Renal cortex interstitium (tissue), 15 donors: Measurements from ENCODE around the gene PCDHB6. TPM values are rescaled to one million over a fixed set of nuclear protein-coding genes. Genes with fewer than 3 reads are reported as not detected.
"Not testable (repeated sequence)": the region's sequence is repeated elsewhere in the genome, so short reads cannot be mapped to it uniquely, and the experiment has no call there.

Experiments
- DNase-seq, 11 donors: peaks; one replicate each; pipeline ENCODE4 v3.0.0-alpha.2; 2013; ENCODE audit warnings: low read depth in 9 of 11, low spot score in 4 of 11; ENCODE audit errors: extremely low read depth in 1 of 11
- long read RNA-seq, 16 experiments: transcript quantifications; one replicate each; lab custom pipeline, GENCODE V29; 2026
- polyA plus RNA-seq, 3 donors: library from polyadenylated mRNA; unstranded; fragments of 120-200 nt; gene quantifications; one replicate each; pipeline ENCODE4 v1.2.1, GENCODE V29; 2013; ENCODE audit not compliant: insufficient read length in 3 of 3

PCDHB6 gene
- 1 to 10 TPM; 2.4 to 3.2 (median 3.0) TPM for polyA plus RNA-seq
- long read RNA-seq, donor 1, partial matches to known transcripts = 0 of 2 reads
- long read RNA-seq, donor 1, other reads (novel, unspliced or antisense) = 0 of 2 reads
- long read RNA-seq, donor 2, partial matches to known transcripts = 0 of 1 reads
- long read RNA-seq, donor 2, other reads (novel, unspliced or antisense) = 0 of 1 reads
- long read RNA-seq, donor 3, partial matches to known transcripts = 0 of 1 reads
- long read RNA-seq, donor 3, other reads (novel, unspliced or antisense) = 0 of 1 reads
- long read RNA-seq, donor 4, partial matches to known transcripts = 0 of 1 reads
- long read RNA-seq, donor 4, other reads (novel, unspliced or antisense) = 0 of 1 reads
- long read RNA-seq, donor 5 = 0 reads
- long read RNA-seq, donor 6, transcript PCDHB6-201 (1 exons, 3,266 nt) = major isoform, 5 of 5 reads
- long read RNA-seq, donor 6, partial matches to known transcripts = 0 of 5 reads
- long read RNA-seq, donor 6, other reads (novel, unspliced or antisense) = 0 of 5 reads
- long read RNA-seq, donor 7, partial matches to known transcripts = 0 of 2 reads
- long read RNA-seq, donor 7, other reads (novel, unspliced or antisense) = 0 of 2 reads
- long read RNA-seq, donor 8 = 0 reads
- long read RNA-seq, donor 9, partial matches to known transcripts = 0 of 3 reads
- long read RNA-seq, donor 9, other reads (novel, unspliced or antisense) = 0 of 3 reads
- long read RNA-seq, donor 10, partial matches to known transcripts = 0 of 3 reads
- long read RNA-seq, donor 10, other reads (novel, unspliced or antisense) = 0 of 3 reads
- long read RNA-seq, donor 11 = 0 reads
- long read RNA-seq, donor 12 = 0 reads
- long read RNA-seq, donor 13 = 0 reads
- long read RNA-seq, donor 14, partial matches to known transcripts = 0 of 2 reads
- long read RNA-seq, donor 14, other reads (novel, unspliced or antisense) = 0 of 2 reads
- long read RNA-seq, donor 15, partial matches to known transcripts = 0 of 1 reads
- long read RNA-seq, donor 15, other reads (novel, unspliced or antisense) = 0 of 1 reads
- long read RNA-seq, donor 16, partial matches to known transcripts = 0 of 1 reads
- long read RNA-seq, donor 16, other reads (novel, unspliced or antisense) = 0 of 1 reads

- peak in 2 of 11 donors; percentile 9 to 39 for DNase-seq
Measured at GRCh38 chr5:141149812-141150211, at the start of gene PCDHB6. PCDHB6 (plus strand) TSS chr5:141150057; CDS start chr5:141150258, 201 bp downstream.

DNA sequence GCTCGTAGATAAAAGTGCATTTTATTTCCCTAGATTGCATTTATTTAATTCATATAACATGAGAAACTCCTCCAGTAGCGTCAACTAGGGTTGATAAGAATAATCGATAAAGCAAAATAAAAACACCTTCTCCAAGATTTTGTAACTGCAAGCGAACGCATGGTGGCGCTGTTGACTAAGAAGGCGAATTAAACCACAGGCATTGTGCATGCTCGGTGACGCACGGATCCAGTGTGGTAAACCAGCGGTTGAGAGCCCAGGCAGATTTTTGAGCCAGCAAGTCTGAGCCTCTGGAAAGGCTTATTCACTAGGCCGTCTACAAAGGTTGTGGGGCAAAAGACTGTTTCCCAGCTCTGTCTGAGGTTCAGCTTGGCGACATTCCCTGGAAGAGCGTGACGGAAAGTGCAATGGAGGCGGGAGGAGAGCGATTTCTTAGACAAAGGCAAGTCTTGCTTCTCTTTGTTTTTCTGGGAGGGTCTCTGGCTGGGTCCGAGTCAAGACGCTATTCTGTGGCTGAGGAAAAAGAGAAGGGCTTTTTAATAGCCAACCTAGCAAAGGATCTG lies 49.5 kb upstream of the PCDHB6 start, which contains the start of gene PCDHB3:
Gene PCDHB3 (plus strand): TSS at position 231 of the 563 bp plus-strand sequence. CDS start 177 bp downstream, at position 408.
- peak in 3 of 11 donors; percentile 9 to 24 (median 11) for DNase-seq

DNA sequence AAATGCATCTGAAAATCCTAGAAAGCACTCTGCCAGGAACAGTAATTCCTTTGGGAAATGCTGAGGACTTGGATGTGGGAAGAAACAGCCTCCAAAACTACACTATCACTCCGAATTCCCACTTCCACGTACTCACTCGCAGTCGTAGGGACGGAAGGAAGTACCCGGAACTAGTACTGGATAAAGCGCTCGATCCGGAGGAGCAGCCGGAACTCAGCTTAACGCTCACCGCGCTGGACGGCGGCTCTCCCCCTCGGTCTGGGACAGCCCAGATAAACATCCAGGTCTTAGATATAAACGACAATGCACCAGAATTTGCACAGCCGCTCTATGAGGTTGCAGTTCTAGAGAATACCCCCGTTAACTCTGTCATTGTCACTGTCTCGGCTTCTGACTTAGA lies 48.8 kb upstream of the PCDHB6 start:
- no peak for DNase-seq

DNA sequence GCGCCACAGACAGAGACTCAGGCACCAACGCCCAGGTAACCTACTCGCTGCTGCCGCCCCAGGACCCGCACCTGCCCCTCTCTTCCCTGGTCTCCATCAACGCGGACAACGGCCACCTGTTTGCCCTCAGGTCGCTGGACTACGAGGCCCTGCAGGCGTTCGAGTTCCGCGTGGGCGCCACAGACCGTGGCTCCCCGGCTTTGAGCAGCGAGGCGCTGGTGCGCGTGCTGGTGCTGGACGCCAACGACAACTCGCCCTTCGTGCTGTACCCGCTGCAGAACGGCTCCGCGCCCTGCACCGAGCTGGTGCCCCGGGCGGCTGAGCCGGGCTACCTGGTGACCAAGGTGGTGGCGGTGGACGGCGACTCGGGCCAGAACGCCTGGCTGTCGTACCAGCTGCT lies 47.8 kb upstream of the PCDHB6 start:
- not testable (repeated sequence) for DNase-seq

- not testable (repeated sequence) for DNase-seq
Measured at GRCh38 chr5:141102471-141102870, 47.4 kb upstream of the PCDHB6 start.

- no peak for DNase-seq
Measured at GRCh38 chr5:141105350-141105749, 44.5 kb upstream of the PCDHB6 start.

GRCh38 chr5:141119250-141119649 lies 30.6 kb upstream of the PCDHB6 start:
- no peak for DNase-seq

DNA sequence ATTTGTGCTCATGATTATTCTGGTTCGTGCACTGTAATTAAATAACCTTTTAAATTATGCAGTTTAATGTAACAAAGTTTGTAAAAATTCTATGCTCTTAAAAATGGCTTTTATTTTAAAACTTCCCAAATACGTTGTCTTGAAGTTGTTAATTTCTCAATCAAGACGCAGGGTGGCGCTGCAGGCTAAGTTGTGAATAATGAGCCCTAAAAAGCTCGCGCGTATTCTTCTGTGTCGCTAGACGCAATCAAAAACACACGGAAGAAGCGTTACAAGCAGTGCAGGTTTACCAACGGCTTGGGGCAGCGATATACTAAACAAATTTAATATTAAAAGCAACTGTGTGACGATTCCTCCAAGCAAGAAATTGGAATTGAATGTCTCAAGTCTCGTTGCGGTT lies 28.3 kb upstream of the PCDHB6 start, which contains the start of gene PCDHB4:
Gene PCDHB4 (plus strand): TSS at position 256 of the 400 bp plus-strand sequence. CDS start 181 bp downstream, outside the sequence.
- peak in 3 of 11 donors; percentile 7 to 12 (median 9) for DNase-seq

DNA sequence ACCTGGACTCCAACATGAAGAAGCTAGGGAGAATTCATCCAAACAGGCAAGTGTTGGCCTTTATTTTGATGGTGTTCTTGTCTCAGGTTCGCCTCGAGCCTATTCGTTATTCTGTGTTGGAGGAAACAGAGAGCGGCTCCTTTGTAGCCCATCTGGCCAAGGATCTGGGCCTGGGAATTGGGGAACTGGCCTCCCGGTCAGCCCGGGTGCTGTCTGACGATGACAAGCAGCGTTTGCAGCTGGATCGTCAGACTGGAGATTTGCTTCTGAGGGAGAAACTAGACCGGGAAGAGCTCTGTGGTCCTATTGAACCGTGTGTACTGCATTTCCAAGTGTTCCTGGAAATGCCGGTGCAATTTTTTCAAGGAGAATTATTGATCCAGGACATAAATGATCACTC lies 27.9 kb upstream of the PCDHB6 start:
- DNase-seq = no peak

GRCh38 chr5:141123396-141124135 lies 26.3 kb upstream of the PCDHB6 start:
- not testable (repeated sequence) for DNase-seq

- DNase-seq = no peak
Measured at GRCh38 chr5:141127305-141127704, 22.6 kb upstream of the PCDHB6 start.

- peak in 1 of 11 donors; percentile 31 for DNase-seq
Measured at GRCh38 chr5:141135030-141135717, 14.7 kb upstream of the PCDHB6 start, which contains the start of gene PCDHB5. PCDHB5 (plus strand) TSS chr5:141135206; CDS start chr5:141135435, 229 bp downstream.

DNA sequence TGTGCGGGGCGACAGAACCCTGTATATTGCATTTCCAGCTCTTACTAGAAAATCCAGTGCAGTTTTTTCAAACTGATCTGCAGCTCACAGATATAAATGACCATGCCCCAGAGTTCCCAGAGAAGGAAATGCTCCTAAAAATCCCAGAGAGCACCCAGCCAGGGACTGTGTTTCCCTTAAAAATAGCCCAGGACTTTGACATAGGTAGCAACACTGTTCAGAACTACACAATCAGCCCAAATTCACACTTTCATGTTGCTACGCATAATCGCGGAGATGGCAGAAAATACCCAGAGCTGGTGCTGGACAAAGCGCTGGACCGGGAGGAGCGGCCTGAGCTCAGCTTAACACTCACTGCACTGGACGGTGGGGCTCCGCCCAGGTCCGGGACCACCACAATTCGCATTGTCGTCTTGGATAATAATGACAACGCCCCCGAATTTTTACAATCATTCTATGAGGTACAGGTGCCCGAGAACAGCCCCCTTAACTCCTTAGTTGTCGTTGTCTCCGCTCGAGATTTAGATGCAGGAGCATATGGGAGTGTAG lies 14.1 kb upstream of the PCDHB6 start:
- no peak for DNase-seq

DNA sequence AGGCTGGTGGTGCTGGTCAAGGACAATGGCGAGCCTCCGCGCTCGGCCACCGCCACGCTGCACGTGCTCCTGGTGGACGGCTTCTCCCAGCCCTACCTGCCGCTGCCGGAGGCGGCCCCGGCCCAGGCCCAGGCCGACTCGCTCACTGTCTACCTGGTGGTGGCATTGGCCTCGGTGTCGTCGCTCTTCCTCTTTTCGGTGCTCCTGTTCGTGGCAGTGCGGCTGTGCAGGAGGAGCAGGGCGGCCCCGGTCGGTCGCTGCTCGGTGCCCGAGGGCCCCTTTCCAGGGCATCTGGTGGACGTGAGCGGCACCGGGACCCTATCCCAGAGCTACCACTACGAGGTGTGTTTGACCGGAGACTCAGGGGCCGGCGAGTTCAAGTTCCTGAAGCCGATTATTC lies 12.5 kb upstream of the PCDHB6 start:
- not testable (repeated sequence) for DNase-seq

DNA sequence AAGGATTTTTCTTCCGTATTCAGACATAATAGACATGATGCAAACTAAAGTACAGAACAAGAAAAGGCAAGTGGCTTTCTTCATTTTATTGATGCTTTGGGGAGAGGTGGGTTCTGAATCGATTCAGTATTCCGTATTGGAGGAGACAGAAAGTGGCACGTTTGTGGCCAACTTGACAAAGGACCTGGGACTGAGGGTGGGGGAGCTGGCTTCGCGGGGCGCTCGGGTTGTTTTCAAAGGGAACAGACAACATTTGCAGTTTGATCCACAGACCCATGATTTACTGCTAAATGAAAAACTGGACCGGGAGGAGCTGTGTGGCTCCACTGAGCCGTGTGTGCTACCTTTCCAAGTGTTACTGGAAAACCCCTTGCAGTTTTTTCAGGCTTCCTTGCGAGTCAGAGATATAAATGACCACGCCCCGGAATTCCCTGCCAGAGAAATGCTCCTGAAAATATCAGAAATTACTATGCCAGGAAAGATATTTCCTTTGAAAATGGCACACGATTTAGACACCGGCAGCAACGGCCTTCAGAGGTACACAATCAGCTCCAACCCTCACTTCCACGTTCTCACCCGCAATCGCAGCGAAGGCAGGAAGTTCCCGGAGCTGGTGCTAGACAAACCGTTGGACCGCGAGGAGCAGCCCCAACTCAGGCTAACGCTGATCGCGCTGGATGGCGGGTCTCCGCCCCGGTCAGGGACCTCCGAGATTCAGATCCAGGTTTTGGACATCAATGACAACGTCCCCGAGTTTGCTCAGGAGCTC lies 551 bp downstream of the PCDHB6 start:
- DNase-seq = no peak

- no peak for DNase-seq
Measured at GRCh38 chr5:141150993-141151325, 1.1 kb downstream of the PCDHB6 start.

GRCh38 chr5:141151632-141152031 lies 1.8 kb downstream of the PCDHB6 start:
- DNase-seq = not testable (repeated sequence)
